Fibroblast of lung (primary cell): Measurements from ENCODE around the gene TIMP2. TPM values are rescaled to one million over a fixed set of nuclear protein-coding genes. Genes with fewer than 3 reads are reported as not detected.

Experiments used
- DNase-seq, 2 donors: peaks; one replicate each; pipeline versions ENCODE4 v3.0.0 to v3.0.0-alpha.2; 2010; ENCODE audit warnings: low read depth in 2 of 2
- H2AFZ ChIP-seq: 2 replicates; pipeline ENCODE4 v1.5.1; 2012; ENCODE audit warnings: low read length, control low read depth, inconsistent platforms
- H3K27ac ChIP-seq: 2 replicates; pipeline ENCODE4 v1.5.1; 2011; ENCODE audit warnings: low read length, control low read depth; ENCODE audit not compliant: insufficient read depth
- H3K27me3 ChIP-seq: 2 replicates; pipeline ENCODE4 v1.5.1; 2011; ENCODE audit warnings: mild to moderate bottlenecking, low read length; ENCODE audit not compliant: control insufficient read depth, insufficient read depth
- H3K36me3 ChIP-seq: 2 replicates; pipeline ENCODE4 v1.5.1; 2011; ENCODE audit warnings: low read length; ENCODE audit not compliant: control insufficient read depth, insufficient read depth
- H3K4me1 ChIP-seq: 2 replicates; pipeline ENCODE4 v1.5.1; 2011; ENCODE audit warnings: low read length; ENCODE audit not compliant: control insufficient read depth, insufficient read depth; ENCODE audit errors: extremely low read depth
- H3K4me2 ChIP-seq: 2 replicates; pipeline ENCODE4 v1.5.1; 2011; ENCODE audit warnings: low read length, control low read depth; ENCODE audit not compliant: insufficient read depth; ENCODE audit errors: extremely low read depth
- H3K4me3 ChIP-seq, 4 experiments: fragments of 200-600 bp in 1 of 4; sonication (generic) in 1 of 4; replicated peaks in 1 of 4; 2 replicates each; pipeline ENCODE4 v1.5.1; 2011 to 2016; ENCODE audit warnings: low read length in 4 of 4, low read depth in 3 of 4, mild to moderate bottlenecking in 3 of 4, control low read depth in 2 of 4, inconsistent platforms in 1 of 4, mixed read lengths in 1 of 4; ENCODE audit not compliant: insufficient read depth in 1 of 4; ENCODE audit errors: control extremely low read depth in 1 of 4
- H3K79me2 ChIP-seq: 2 replicates; pipeline ENCODE4 v1.5.1; 2012; ENCODE audit warnings: mild to moderate bottlenecking, low read length, inconsistent platforms; ENCODE audit not compliant: control insufficient read depth, insufficient read depth
- H3K9ac ChIP-seq: 2 replicates; pipeline ENCODE4 v1.5.1; 2011; ENCODE audit warnings: mild to moderate bottlenecking, low read length, control low read depth; ENCODE audit not compliant: insufficient read depth
- H3K9me3 ChIP-seq: 2 replicates; pipeline ENCODE4 v1.5.1; 2012; ENCODE audit warnings: low read depth, low read length; ENCODE audit not compliant: control insufficient read depth, insufficient read depth
- H4K20me1 ChIP-seq: 2 replicates; pipeline ENCODE4 v1.5.1; 2011; ENCODE audit warnings: low read length; ENCODE audit not compliant: control insufficient read depth, insufficient read depth; ENCODE audit errors: extremely low read depth
- EZH2 ChIP-seq: IDR thresholded peaks from 2 replicates; pipeline ENCODE4 v1.5.1; 2012; ENCODE audit warnings: low read length, control low read depth, mild to moderate bottlenecking; ENCODE audit errors: missing control alignments
- polyA plus RNA-seq, 2 donors: library from polyadenylated mRNA; depleted of rRNA in 1 of 2; stranded (reverse) in 1 of 2; unstranded in 1 of 2; fragments of >200 nt; gene quantifications; 2 replicates each; pipeline ENCODE4 v1.2.1, GENCODE V29; 2011 to 2012; ENCODE audit warnings: missing spikeins in 1 of 2
- total RNA-seq: library from RNA; depleted of rRNA; stranded (reverse); fragments of >200 nt; gene quantifications from 2 replicates; pipeline ENCODE4 v1.2.1, GENCODE V29; 2014
- TF ChIP-seq, protein P1 (sequence below), 2 donors: IDR thresholded peaks in 1 of 2; conservative IDR thresholded peaks in 1 of 2; 1 replicate in 1 of 2; 2 replicates in 1 of 2; pipeline ENCODE4 v1.5.1; 2011 to 2012; ENCODE audit warnings: low read length in 2 of 2, control low read depth in 1 of 2, inconsistent platforms in 1 of 2, low read depth in 1 of 2, mild to moderate bottlenecking in 1 of 2

Gene TIMP2
- total and polyA plus RNA-seq, 2 donors (not counting 1 experiment from before 2014, with no cell fraction given): 155 to 745 TPM

GRCh38 chr17:78882540-78883088 lies 42.6 kb downstream of the TIMP2 start:
- H2AFZ ChIP-seq: no peak overlapping the region
- peaks cover 80% of the 10 kb centered on the region for H3K79me2 ChIP-seq
- H4K20me1 ChIP-seq: no peaks in the 10 kb centered on the region
- peaks cover 14% of the 10 kb centered on the region for H3K36me3 ChIP-seq
- no peaks in the 10 kb centered on the region for H3K27me3 ChIP-seq
- peak overlapping the region in 1 of 4 experiments; percentile 25 for H3K4me3 ChIP-seq
- peak overlapping the region; percentile 87 for H3K9ac ChIP-seq
- peak overlapping the region; percentile 60 for H3K4me2 ChIP-seq
- DNase-seq: no peak
- H3K27ac ChIP-seq: peak overlapping the region; percentile 99
- H3K4me1 ChIP-seq: peaks cover 63% of the 10 kb centered on the region
- TF ChIP-seq EZH2: no peak
- TF ChIP-seq, protein P1, sequence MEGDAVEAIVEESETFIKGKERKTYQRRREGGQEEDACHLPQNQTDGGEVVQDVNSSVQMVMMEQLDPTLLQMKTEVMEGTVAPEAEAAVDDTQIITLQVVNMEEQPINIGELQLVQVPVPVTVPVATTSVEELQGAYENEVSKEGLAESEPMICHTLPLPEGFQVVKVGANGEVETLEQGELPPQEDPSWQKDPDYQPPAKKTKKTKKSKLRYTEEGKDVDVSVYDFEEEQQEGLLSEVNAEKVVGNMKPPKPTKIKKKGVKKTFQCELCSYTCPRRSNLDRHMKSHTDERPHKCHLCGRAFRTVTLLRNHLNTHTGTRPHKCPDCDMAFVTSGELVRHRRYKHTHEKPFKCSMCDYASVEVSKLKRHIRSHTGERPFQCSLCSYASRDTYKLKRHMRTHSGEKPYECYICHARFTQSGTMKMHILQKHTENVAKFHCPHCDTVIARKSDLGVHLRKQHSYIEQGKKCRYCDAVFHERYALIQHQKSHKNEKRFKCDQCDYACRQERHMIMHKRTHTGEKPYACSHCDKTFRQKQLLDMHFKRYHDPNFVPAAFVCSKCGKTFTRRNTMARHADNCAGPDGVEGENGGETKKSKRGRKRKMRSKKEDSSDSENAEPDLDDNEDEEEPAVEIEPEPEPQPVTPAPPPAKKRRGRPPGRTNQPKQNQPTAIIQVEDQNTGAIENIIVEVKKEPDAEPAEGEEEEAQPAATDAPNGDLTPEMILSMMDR (conservative IDR thresholded peaks at IDR 0.05 in 1 of 2, IDR thresholded peaks at IDR 0.05 in 1 of 2; ENCODE audit: low read depth in 1 of 2, low read length in 2 of 2): no peak
- H3K9me3 ChIP-seq: no peaks in the 10 kb centered on the region

GRCh38 chr17:78879635-78880186 lies 45.5 kb downstream of the TIMP2 start:
- Histone ChIP-seq H4K20me1 (no peaks in the 10 kb centered on the region), H3K4me3 (peak overlapping the region in 2 of 4 experiments; percentile 19 to 40), H3K4me2 (peak overlapping the region; percentile 89), H3K4me1 (peaks cover 48% of the 10 kb centered on the region), H3K9me3 (no peaks in the 10 kb centered on the region), H3K36me3 (peaks cover 9% of the 10 kb centered on the region), H3K9ac (peak overlapping the region; percentile 73), H2AFZ (no peak overlapping the region), H3K27me3 (no peaks in the 10 kb centered on the region), H3K27ac (peak overlapping the region; percentile 95), H3K79me2 (peaks cover 75% of the 10 kb centered on the region)
- TF ChIP-seq, protein P1 (conservative IDR thresholded peaks at IDR 0.05 in 1 of 2, IDR thresholded peaks at IDR 0.05 in 1 of 2; ENCODE audit: low read depth in 1 of 2, low read length in 2 of 2): no peak
- TF ChIP-seq EZH2: no peak
- DNase-seq: peak; percentile 95 to 97

GRCh38 chr17:78878871-78879527 lies 46.2 kb downstream of the TIMP2 start:
- Histone ChIP-seq H3K9me3 (no peaks in the 10 kb centered on the region), H3K36me3 (peaks cover 9% of the 10 kb centered on the region), H3K79me2 (peaks cover 71% of the 10 kb centered on the region), H3K27ac (peak overlapping the region; percentile 95), H3K4me2 (peak overlapping the region; percentile 89), H2AFZ (no peak overlapping the region), H4K20me1 (no peaks in the 10 kb centered on the region), H3K9ac (peak overlapping the region; percentile 65), H3K4me1 (peaks cover 41% of the 10 kb centered on the region), H3K4me3 (peak overlapping the region; percentile 19 to 40 (median 31)), H3K27me3 (no peaks in the 10 kb centered on the region)
- DNase-seq: no peak
- TF ChIP-seq, protein P1 (conservative IDR thresholded peaks at IDR 0.05 in 1 of 2, IDR thresholded peaks at IDR 0.05 in 1 of 2; ENCODE audit: low read depth in 1 of 2, low read length in 2 of 2): no peak
- TF ChIP-seq EZH2: no peak
